ENCODE measurements around the gene RPN1.
"Not testable (repeated sequence)": the region's sequence is repeated elsewhere in the genome, so short reads cannot be mapped to it uniquely, and the experiment has no call there.

The RPN1 gene

DNA sequence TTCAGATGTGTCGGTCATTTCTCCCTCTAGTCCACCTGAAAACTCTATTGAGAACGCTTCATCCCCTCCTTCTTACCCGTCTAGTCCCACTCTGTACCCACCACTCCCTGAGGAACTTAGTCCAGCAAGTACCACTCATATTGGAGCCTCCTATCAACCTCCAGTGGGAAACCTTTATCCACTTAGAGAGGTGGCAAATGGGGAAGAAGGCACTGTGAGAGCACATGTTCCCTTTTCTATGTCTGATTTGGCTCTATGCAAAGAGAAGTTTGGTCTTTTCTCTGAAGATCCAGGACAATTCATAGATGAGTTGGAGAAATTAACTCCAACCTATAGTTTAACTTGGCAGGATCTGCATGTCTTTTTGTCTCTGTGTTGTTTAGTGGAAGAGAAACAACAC, 17.0 kb upstream of the RPN1 start:
- TF ChIP-seq, protein P1, sequence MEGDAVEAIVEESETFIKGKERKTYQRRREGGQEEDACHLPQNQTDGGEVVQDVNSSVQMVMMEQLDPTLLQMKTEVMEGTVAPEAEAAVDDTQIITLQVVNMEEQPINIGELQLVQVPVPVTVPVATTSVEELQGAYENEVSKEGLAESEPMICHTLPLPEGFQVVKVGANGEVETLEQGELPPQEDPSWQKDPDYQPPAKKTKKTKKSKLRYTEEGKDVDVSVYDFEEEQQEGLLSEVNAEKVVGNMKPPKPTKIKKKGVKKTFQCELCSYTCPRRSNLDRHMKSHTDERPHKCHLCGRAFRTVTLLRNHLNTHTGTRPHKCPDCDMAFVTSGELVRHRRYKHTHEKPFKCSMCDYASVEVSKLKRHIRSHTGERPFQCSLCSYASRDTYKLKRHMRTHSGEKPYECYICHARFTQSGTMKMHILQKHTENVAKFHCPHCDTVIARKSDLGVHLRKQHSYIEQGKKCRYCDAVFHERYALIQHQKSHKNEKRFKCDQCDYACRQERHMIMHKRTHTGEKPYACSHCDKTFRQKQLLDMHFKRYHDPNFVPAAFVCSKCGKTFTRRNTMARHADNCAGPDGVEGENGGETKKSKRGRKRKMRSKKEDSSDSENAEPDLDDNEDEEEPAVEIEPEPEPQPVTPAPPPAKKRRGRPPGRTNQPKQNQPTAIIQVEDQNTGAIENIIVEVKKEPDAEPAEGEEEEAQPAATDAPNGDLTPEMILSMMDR (conservative IDR thresholded peaks at IDR 0.05) = no peak
- H3K27ac ChIP-seq = no peak overlapping the region

DNA sequence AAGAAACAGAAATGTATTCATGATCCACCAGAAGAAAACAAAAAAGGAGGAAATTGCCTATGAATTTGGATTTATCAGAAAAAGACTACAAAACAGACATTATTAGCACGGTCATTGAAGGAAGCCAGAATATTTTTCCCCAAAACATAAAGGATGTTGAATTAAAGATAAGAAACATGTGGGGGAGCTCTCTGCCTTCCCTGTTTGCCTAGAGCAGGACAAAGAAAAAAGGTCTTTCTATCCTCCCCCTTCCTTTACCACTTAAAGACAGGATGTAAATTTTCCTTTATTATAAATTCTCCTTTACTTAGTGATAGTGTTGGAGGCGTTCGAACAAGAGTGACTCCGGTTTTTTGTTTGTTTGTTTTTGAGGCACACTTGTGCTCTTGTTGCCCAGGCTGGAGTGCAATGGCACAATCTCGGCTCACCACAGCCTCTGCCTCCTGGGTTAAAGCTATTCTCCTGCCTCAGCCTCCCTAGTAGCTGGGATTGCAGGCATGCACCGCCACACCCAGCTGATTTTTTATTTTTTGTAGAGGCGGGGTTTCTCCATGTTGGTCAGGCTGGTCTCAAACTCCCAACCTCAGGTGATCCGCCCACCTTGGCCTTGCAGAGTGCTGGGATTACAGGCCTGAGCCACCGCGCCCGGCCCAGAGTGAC, 14.9 kb upstream of the RPN1 start:
- H3K27ac ChIP-seq = no peak overlapping the region
- TF ChIP-seq, protein P1 (conservative IDR thresholded peaks at IDR 0.05) = no peak

DNA sequence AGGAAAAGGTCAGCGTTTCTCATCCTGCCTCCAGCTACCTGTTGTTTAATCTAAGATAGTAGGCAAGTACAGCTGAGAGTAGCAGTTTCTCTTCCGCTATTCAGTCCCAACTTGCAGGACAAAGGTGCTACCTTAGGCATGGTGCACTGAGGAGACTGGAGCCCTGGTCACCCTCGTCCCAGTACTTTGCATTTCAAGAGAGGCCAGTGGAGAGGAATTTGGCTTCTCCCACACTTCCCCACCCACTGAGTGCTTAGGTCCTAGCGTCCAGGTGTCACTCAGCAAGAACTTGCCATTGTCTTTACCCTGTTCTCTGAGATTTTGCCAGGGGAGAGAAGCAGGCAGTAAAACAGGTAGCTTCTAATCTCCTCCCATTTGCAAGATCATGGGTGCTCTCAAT, 12.5 kb upstream of the RPN1 start:
- TF ChIP-seq, protein P1 (conservative IDR thresholded peaks at IDR 0.05) = no peak
- H3K27ac ChIP-seq = no peak overlapping the region

DNA sequence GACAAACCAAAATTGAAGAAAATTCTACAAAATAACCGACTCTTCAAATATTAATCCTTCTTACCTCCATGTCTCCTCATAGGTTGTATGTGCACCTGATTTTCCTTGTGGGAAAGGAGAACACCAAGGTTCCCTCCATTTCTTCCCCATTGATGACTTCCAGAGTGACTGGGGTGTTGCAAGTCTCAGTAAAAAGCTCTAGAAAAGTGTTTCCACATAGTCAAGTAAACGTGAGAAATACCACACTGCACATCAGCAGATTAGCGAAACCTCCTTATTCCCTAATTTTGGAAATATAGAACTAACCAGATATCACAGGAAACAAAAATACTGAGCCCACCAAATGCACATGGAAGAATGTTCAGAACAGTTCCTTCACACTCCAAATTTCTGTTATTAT, 4.9 kb upstream of the RPN1 start:
- TF ChIP-seq, protein P1 (conservative IDR thresholded peaks at IDR 0.05) = no peak
- no peak overlapping the region for H3K27ac ChIP-seq

DNA sequence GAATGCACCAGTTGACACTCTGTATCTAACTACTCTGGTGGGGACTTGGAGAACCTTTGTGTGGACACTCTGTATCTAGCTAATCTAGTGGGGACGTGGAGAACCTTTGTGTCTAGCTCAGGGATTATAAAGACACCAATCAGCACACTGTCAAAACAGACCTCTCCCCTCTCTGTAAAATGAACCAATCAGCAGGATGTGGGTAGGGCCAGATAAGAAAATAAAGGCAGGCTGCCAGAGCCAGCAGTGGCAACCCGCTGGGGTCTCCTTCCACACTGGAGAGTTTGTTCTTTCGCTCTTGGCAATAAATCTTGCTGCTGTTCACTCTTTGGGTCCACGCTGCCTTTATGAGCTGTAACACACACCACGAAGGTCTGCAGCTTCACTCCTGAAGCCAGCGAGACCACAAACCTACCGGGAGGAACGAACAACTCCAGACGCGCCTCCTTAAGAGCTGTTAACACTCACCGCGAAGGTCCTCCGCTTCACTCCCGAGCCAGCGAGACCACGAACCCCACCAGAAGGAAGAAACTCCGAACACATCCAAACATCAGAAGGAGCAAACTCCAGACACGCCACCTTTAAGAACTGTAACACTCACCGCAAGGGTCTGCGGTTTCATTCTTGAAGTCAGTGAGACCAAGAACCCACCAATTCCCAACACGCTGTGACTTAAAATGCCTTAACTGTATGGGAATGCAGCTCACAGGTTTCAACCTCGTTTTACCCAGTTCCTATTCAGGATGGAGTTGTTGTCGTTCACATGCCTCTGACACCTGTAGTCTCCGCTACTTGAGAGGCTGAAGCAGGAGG, 3.6 kb upstream of the RPN1 start:
- H3K27ac ChIP-seq = not testable (repeated sequence)

DNA sequence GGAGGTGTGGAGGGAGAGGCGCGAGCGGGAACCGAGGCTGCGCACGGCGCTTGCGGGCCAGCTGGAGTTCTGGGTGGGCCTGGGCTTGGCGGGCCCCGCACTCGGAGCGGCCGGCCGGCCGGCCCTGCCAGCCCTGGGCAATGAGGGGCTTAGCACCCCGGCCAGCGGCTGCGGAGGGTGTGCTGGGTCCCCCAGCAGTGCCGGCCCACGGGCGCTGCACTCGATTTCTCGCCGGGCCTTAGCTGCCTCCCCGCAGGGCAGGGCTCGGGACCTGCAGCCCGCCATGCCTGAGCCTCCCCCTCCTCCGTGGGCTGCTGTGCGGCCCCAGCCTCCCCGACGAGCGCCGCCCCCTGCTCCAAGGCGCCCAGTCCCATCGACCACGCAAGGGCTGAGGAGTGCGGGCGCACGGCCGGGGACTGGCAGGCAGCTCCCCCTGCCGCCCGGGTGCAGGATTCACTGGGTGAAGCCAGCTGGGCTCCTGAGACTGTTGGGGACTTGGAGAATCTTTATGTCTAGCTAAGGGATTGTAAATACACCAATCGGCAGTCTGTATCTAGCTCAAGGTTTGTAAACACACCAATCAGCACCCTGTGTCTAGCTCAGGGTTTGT, 2.9 kb upstream of the RPN1 start:
- H3K27ac ChIP-seq = not testable (repeated sequence)

DNA sequence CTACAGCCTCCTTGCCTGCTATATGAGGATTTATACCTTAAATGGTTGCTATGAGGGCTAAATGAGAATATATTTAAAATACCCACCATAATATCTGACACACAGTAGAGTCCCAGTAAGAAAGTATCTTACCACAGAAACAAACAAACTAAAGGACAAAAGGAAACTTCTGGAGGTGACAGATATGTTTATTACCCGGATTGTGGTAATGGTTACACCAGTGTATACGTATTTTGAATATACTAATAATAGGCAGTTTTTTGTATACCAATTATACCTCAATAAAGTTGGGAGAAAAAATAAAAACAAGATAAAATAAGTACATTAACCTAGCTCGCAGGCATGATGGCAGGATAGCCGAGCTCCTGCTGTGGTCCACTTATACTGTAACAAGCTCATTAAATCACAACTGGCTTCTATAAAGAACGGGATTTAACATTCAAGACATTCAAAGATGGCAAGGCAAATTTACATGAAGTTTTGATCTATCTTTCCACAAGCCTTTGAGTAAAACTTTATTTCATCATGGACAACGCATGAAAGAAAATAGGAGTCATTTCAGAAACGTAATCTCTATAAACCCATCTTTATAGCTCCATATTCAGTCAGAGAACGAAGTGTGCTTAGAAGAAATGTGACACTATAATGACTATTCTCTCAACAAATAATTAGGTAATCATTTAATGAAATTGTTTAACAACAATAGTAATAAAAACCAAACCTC, 1.5 kb downstream of the RPN1 start:
- peak overlapping the region; percentile 92 for H3K27ac ChIP-seq
- TF ChIP-seq, protein P1 (conservative IDR thresholded peaks at IDR 0.05) = no peak

DNA sequence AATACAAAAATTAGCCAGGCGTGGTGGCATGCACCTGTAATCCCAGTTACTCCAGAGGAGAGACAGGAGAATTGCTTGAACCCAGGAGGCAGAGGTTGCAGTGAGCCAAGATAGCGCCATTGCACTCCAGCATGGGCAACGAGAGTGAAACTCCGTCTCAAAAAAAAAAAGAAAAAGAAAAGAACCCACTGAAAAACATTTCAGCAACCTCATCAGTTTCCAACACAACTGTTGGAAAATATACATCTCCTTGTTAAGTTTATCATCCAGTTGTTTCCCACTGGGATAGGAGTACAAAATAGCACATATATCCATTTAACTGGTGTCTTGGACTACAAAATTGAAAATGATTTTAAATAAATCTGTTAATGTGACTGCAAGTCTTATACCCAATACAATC, 2.2 kb downstream of the RPN1 start:
- peak overlapping the region; percentile 92 for H3K27ac ChIP-seq
- TF ChIP-seq, protein P1 (conservative IDR thresholded peaks at IDR 0.05) = no peak

Data from VCaP (cell line).